GM19467 (cell line): Measurements from ENCODE around the gene GBGT1.
"Not testable (repeated sequence)": the region's sequence is repeated elsewhere in the genome, so short reads cannot be mapped to it uniquely, and the experiment has no call there.

Experiments
- ATAC-seq: cut with Tn5 transposase; IDR thresholded peaks from one replicate; pipeline ENCODE4 v1.9.1; 2021; ENCODE audit warnings: mild to moderate bottlenecking, moderate library complexity; ENCODE audit not compliant: unreplicated experiment

GBGT1 gene

GRCh38 chr9:133199648-133200321 lies 36.1 kb upstream of the GBGT1 start:
- no peak for ATAC-seq

GRCh38 chr9:133195029-133195428 lies 31.3 kb upstream of the GBGT1 start:
- ATAC-seq: no peak

- no peak for ATAC-seq
Observed at GRCh38 chr9:133194597-133194996, 30.9 kb upstream of the GBGT1 start.

DNA sequence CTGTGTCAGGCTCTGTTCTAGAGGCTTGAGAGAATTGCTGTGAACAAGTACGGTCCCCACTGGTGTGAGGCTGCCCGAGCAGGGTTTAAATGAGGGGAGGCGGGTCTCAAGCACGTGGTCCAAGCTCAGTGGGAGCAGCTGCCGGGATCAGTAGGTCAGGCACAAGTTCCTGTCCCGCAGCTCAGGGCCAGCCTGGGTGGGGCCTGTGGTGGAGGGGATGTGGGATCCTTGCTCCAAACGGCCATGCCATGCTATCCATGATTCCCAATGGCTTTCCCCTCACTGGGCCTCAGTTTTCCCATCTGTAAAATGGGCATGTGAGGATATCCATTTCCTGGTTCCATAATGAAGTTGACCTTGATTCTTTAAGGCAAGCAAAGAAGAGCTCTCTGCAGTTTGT lies 28.3 kb upstream of the GBGT1 start:
- no peak for ATAC-seq

DNA sequence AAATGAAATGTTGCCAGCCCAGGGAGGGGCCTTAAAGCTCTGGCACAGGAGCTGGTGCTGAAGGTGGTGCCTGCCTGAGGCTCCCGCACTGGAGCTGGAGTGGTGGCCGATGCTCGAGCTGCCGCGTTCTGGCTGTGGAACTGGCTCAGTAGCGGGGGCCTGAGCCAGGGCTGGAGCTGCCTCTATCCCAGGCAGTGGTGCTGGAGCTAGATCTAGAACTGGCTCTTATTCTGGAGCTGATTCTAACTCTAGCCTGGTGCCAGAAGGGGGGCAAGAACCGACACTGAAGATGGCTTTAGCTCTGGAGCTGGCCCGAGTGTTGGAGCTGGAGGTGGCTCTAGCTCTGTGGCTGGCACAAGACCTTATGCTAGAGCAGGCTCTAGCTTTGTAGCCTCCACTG lies 26.1 kb upstream of the GBGT1 start:
- no peak for ATAC-seq

GRCh38 chr9:133188843-133189180 lies 25.1 kb upstream of the GBGT1 start:
- ATAC-seq: no peak

GRCh38 chr9:133188006-133188842 lies 24.5 kb upstream of the GBGT1 start:
- no peak for ATAC-seq

GRCh38 chr9:133187561-133188005 lies 23.9 kb upstream of the GBGT1 start:
- ATAC-seq: no peak

DNA sequence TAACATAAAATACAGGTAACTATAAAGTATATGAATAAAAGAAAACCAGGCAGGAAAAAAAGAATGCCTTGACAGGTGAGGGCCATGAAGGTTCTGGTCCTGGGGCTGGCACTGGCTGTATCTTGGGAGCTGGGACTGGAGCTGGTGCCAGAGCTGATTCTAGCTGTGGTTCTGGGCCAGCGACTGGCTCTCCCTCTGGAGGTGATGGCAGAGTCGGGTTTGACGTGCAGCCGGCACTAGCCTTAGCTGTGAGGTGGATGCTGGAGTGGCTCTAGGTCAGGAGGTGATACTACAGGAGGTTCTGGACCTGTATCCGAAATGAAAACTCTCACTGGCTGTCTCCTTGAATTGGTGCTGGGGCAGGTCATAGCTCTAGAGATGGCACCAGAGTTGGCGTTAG lies 23.0 kb upstream of the GBGT1 start:
- ATAC-seq: no peak

DNA sequence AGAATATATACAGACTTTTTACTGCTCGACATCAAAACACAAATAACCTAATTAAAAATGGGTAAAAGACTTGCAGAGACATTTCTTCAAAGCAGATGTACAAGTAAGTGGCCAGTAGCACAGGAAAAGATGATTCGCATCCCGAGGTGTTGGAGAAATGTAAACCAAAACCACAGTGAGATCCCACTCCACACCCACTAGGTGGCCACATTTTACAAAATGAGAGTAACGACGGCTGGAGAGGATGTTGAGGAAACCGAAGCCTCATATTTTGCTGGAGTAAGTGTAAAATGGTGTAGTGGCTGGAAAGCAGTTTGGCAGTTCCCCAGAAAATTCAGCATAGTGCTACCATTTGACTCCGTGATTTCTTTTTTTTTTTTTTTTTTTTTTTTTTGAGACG lies 21.3 kb upstream of the GBGT1 start:
- no peak for ATAC-seq

- no peak for ATAC-seq
Observed at GRCh38 chr9:133182151-133182550, 18.4 kb upstream of the GBGT1 start.

DNA sequence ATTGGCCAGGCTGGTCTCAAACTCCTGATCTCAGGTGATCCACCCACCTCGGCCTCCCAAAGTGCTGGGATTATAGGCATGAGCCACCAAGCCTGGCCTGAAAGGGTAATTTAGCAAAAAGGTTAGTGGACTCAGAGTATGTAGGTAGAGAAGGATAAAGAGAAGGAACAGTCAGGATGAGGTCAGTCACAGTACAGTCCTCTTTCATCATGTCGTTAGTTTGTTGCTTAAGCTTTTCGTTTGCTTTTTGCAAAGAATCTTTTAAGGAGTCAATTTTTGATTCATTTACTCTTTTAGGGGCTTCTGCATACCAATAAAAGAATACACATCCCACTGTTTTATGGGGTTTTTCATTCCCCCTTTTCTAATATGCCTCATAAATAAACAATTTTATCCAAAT lies 17.8 kb upstream of the GBGT1 start:
- ATAC-seq: no peak

DNA sequence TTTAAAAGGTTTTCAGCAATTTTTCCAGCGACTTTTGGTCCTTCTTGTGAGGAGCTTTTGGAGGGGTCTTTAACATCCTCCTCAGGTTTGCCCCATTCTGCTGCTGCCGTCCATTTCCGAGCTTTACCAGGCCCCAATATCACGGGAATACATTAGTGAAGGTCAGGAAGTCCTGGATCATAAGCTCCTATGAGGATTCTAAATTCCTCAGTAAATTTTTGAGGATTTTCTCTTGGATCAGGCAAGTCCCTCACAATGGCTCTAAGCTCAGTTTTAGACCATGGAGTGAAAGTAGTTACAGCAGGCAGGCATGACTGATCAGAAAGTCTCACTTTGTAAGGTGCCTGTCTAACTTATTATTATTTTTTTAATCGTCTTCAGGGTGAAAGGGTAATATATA lies 17.2 kb upstream of the GBGT1 start:
- no peak for ATAC-seq

DNA sequence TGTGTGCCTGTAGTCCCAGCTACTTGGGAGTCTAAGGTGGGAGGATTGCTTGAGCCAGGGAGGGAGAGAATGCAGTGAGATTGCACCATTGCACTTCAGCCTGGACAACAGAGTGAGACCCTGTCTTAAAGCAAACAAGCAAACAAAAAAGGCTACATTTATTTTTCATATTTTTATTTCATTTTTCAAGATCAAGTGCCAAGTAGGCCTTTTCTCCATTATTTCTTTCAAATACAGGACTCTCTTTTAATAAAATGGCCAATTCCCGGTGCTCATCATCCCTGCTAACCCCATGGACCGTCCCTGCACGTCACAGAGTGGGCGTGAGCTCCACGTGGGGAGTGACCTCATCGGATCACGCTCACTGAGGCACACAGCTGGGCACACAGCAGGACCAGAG lies 9.3 kb upstream of the GBGT1 start:
- ATAC-seq: no peak

DNA sequence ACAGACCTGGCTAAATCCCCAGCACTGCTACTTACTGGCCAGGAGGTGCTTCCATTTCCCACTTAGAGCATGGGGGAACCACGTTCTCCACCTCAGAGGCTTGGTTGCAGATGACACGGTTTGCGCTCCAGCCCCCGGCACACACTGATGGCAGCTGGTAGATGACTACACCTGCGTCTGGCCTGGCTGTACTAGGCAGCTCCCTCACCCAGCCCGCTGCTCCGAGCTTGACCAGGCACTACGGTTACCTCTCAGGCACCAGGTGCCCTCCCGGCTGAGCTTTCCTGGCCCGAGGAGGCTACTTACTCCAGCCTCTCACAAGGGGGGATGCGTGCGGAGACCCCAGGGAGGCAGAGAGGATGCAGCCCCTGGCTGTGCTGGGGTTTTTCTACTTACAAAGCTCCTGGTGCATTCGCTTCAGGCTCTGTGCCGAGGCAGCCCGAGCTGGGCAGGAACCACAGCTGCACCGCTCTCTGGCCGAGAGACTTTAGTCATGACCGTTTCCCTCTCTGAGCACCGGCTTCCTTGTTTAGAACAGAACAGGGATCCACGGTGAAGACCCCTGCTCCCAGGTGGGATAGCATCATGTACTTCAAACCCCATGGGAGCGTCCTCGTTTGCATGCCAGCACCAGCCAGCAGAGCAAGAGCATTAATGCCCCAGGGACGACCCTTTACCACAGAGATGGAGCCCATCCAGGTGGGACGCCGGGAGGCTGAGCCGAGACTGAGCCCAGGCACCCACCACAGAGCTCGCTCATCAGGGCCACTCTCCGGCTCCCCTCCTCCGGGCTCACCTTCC lies 7.6 kb upstream of the GBGT1 start:
- no peak for ATAC-seq

DNA sequence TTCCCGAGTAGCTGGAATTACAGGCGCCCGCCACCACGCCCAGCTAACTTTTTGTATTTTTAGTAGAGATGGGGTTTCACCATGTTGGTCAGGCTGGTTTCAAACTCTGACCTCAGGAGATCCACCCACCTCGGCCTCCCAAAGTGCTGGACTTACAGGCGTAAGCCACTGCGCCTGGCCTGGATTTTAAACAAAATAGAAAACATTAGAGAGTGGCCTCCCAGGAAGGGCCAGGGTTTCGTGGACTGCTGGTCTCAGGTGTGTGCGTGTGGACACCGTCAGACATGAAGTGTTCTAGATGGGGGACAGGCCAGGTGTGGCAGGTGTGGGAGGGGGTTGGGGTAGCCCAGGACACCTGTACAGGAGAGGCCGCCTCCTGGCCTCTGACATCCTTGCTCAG lies 7.0 kb upstream of the GBGT1 start:
- no peak for ATAC-seq

DNA sequence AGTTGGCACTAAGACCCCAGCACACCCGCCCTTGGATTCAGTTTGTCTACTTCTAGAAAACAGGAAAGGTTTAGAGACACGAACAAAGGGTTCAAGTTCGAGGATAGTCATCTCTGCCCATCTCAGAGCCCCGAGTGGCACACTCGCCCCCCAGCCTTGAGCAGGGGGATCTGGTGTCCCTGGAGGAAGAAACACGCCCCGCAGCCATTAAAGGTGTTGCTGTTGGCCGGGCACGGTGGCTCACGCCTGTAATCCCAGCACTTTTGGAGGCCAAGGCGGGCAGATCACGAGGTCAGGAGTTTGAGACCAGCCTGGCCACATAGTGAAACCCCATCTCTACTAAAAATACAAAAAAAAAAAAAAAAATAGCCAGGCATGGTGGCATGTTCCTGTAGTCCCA lies 6.0 kb upstream of the GBGT1 start:
- not testable (repeated sequence) for ATAC-seq

DNA sequence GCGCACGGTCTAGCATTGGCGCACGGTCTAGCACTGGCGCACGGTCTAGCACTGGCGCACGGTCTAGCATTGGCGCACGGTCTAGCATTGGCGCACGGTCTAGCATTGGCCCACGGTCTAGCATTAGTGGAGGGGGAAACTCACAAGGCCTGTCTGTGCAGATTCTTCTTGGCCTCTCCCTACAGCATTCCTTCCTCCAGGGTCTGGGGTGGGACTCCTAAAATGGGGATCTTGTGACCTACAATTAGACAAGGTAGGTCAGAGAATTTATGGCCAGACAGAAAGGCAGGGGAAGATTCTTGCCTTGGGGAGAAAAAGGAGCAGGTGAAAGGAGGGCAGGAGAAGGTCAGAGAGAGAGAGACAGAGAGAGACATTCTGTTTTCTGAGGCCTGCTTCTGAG lies 5.4 kb upstream of the GBGT1 start:
- ATAC-seq: no peak

GRCh38 chr9:133168432-133168831 lies 4.7 kb upstream of the GBGT1 start:
- ATAC-seq: no peak

- ATAC-seq: no peak
Observed at GRCh38 chr9:133167769-133168168, 4.1 kb upstream of the GBGT1 start.

- no peak for ATAC-seq
Observed at GRCh38 chr9:133167096-133167730, 3.5 kb upstream of the GBGT1 start.
